Vagina (tissue), 2 donors: ENCODE results near the gene ANO2.

Experiments used
- POLR2A ChIP-seq, 2 donors: fragments of 450-650 bp; IDR thresholded peaks; one replicate each; pipeline ENCODE4 v1.6.1; 2017; ENCODE audit warnings: antibody characterized with exemption in 2 of 2, mild to moderate bottlenecking in 2 of 2, moderate library complexity in 2 of 2
- POLR2AphosphoS5 ChIP-seq, 2 donors: sonication (generic); formaldehyde crosslinking; IDR thresholded peaks; one replicate each; pipeline ENCODE4 v1.9.0; 2017; ENCODE audit warnings: antibody characterized with exemption in 2 of 2, mild to moderate bottlenecking in 2 of 2, low read depth in 1 of 2; ENCODE audit not compliant: insufficient read depth in 1 of 2
- TF ChIP-seq, protein P1 (sequence below), 3 experiments: fragments of 450-650 bp in 2 of 3; fragments of 200-600 bp in 1 of 3; sonication (generic) in 1 of 3; IDR thresholded peaks; one replicate each; pipeline ENCODE4 v1.5.1; 2017 to 2019; ENCODE audit warnings: antibody characterized with exemption in 3 of 3, mild to moderate bottlenecking in 2 of 3, moderate library complexity in 2 of 3

DNA sequence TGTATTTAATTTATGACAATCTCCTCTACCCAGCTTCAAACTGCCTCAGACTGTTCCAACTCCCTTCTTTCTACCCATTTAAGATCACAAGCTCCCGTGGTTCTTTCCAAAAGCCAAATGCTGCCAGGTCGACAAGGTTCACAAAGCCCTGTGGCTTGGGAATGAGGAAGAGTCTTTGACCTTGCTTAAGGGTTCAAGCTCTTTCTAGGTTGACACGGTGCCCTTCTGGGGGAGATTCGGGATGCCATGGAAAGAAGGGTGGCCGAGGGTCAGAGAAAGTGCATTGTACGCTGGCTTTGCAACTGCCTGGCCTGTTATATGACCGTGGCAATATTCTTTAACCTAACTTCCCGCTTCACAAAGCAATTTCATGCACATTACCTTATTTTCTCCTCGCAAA lies 239.3 kb downstream of the ANO2 start:
- TF ChIP-seq POLR2AphosphoS5 (IDR thresholded peaks at IDR 0.05; ENCODE audit: insufficient read depth in 1 of 2, low read depth in 1 of 2) (no peak), POLR2A (IDR thresholded peaks at IDR 0.05) (no peak)
- TF ChIP-seq, protein P1, sequence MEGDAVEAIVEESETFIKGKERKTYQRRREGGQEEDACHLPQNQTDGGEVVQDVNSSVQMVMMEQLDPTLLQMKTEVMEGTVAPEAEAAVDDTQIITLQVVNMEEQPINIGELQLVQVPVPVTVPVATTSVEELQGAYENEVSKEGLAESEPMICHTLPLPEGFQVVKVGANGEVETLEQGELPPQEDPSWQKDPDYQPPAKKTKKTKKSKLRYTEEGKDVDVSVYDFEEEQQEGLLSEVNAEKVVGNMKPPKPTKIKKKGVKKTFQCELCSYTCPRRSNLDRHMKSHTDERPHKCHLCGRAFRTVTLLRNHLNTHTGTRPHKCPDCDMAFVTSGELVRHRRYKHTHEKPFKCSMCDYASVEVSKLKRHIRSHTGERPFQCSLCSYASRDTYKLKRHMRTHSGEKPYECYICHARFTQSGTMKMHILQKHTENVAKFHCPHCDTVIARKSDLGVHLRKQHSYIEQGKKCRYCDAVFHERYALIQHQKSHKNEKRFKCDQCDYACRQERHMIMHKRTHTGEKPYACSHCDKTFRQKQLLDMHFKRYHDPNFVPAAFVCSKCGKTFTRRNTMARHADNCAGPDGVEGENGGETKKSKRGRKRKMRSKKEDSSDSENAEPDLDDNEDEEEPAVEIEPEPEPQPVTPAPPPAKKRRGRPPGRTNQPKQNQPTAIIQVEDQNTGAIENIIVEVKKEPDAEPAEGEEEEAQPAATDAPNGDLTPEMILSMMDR (IDR thresholded peaks at IDR 0.05), result no peak
